ENCODE measurements around the gene PPP1R16B. TPM values are rescaled to one million over a fixed set of nuclear protein-coding genes. Genes with fewer than 3 reads are reported as not detected.

PPP1R16B gene
- total RNA-seq, 2 experiments from 2014 or later, result 87.6 to 91.1 TPM

DNA sequence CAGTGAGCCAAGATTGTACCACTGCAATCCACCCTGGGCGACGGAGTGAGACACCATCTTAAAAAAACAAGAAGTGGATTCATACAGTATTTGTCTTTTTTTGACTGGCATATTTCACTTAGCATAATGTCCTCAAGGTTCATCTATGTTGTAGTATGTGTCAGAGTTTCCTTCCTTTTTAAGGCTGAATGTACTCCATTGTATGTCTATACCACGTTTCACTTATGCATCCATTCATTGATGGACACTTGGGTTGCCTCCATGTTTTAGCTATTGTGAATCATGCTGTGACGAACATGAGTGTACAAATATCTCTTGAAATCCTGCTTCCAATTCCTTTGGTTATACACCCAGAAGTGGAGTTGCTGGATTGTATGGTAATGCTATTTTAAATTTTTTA is 91.8 kb downstream of the PPP1R16B start:
- Histone ChIP-seq H3K4me1 (ENCODE audit: insufficient read depth, low read length) (peaks cover 22% of the 10 kb centered on the region), H3K27me3 (ENCODE audit: control insufficient read depth in 1 of 2, insufficient read depth in 2 of 2, low read length in 2 of 2) (no peaks in the 10 kb centered on the region), H3K4me3 (ENCODE audit: low read length) (no peak overlapping the region), H3K9me3 (ENCODE audit: control insufficient read depth in 1 of 2, insufficient read depth in 1 of 2, low read length in 2 of 2) (no peaks in the 10 kb centered on the region), H3K27ac (ENCODE audit: low read depth in 1 of 2, low read length in 2 of 2) (no peak overlapping the region), H3K36me3 (ENCODE audit: insufficient read depth, low read length) (peaks cover 64% of the 10 kb centered on the region)
- no peaks in the 10 kb centered on the region for H3K27me3 Mint-ChIP-seq
- no peak for ATAC-seq (ENCODE audit: poor library complexity)
- ChIA-PET POLR2A (no interaction called here), CTCF (no interaction called here)
- peaks cover 25% of the 10 kb centered on the region for H3K4me1 Mint-ChIP-seq (ENCODE audit: low read depth)
- H3K27ac Mint-ChIP-seq, result no peak overlapping the region
- peaks cover 62% of the 10 kb centered on the region for H3K36me3 Mint-ChIP-seq (ENCODE audit: low read depth)
- no peak for DNase-seq
- intact Hi-C loops (cut with DNase I, micrococcal nuclease), result loop anchor here in 1 of 2 experiments (10.0 kb wide), 1 partner anchor 142 kb away; no protein-coding TSS in a partner anchor
- H3K9me3 Mint-ChIP-seq, result no peaks in the 10 kb centered on the region
- no peak for TF ChIP-seq CTCF (IDR thresholded peaks at IDR 0.05)
- H3K4me3 Mint-ChIP-seq, result no peak overlapping the region

DNA sequence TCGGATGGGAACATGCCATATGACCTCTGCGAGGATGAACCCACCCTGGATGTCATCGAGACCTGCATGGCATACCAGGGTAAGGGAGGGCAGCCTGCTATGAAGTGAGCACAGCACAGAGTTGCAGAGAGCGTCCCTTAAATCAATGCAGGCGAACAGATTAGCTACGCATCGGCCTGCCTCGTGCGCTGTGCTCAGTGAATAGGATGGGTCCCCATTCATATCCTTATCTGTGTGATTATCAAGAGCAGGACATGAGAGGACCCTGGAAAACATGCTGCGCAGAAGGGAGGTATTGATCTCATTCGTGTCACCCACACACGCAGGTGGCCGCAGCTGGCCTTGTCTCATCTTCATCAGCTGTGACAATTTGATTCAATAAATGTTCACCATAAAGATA is 95.1 kb downstream of the PPP1R16B start:
- no peaks in the 10 kb centered on the region for H3K4me1 Mint-ChIP-seq (ENCODE audit: low read depth)
- no peaks in the 10 kb centered on the region for H3K27me3 ChIP-seq (ENCODE audit: control insufficient read depth in 1 of 2, insufficient read depth in 2 of 2, low read length in 2 of 2)
- no peaks in the 10 kb centered on the region for H3K9me3 ChIP-seq (ENCODE audit: control insufficient read depth in 1 of 2, insufficient read depth in 1 of 2, low read length in 2 of 2)
- H3K4me3 ChIP-seq (ENCODE audit: low read length), result no peak overlapping the region
- TF ChIP-seq CTCF (IDR thresholded peaks at IDR 0.05), result no peak
- no peak for DNase-seq
- peaks cover 89% of the 10 kb centered on the region for H3K36me3 Mint-ChIP-seq (ENCODE audit: low read depth)
- no peak overlapping the region for H3K4me3 Mint-ChIP-seq
- H3K27me3 Mint-ChIP-seq, result no peaks in the 10 kb centered on the region
- ChIA-PET POLR2A (interaction anchor here (0.8 kb wide), 1 partner anchor 26 kb away, joined by 3 read pairs; the partner anchor contains the start of gene FAM83D), CTCF (no interaction called here)
- ATAC-seq (ENCODE audit: poor library complexity), result no peak
- no peaks in the 10 kb centered on the region for H3K9me3 Mint-ChIP-seq
- H3K36me3 ChIP-seq (ENCODE audit: insufficient read depth, low read length), result peaks cover 82% of the 10 kb centered on the region
- H3K27ac Mint-ChIP-seq, result no peak overlapping the region
- H3K27ac ChIP-seq (ENCODE audit: low read depth in 1 of 2, low read length in 2 of 2), result no peak overlapping the region
- intact Hi-C loops (cut with DNase I, micrococcal nuclease), result no loop called here
- H3K4me1 ChIP-seq (ENCODE audit: insufficient read depth, low read length), result no peaks in the 10 kb centered on the region

GRCh38 chr20:38902601-38903000 is 97.1 kb downstream of the PPP1R16B start:
- Mint-ChIP-seq H3K27me3 (no peaks in the 10 kb centered on the region), H3K4me3 (no peak overlapping the region), H3K27ac (no peak overlapping the region), H3K9me3 (no peaks in the 10 kb centered on the region), H3K4me1 (ENCODE audit: low read depth) (no peaks in the 10 kb centered on the region), H3K36me3 (ENCODE audit: low read depth) (peaks cover 95% of the 10 kb centered on the region)
- Histone ChIP-seq H3K27ac (ENCODE audit: low read depth in 1 of 2, low read length in 2 of 2) (no peak overlapping the region), H3K27me3 (ENCODE audit: control insufficient read depth in 1 of 2, insufficient read depth in 2 of 2, low read length in 2 of 2) (no peaks in the 10 kb centered on the region), H3K36me3 (ENCODE audit: insufficient read depth, low read length) (peaks cover 86% of the 10 kb centered on the region), H3K4me3 (ENCODE audit: low read length) (no peak overlapping the region), H3K9me3 (ENCODE audit: control insufficient read depth in 1 of 2, insufficient read depth in 1 of 2, low read length in 2 of 2) (no peaks in the 10 kb centered on the region), H3K4me1 (ENCODE audit: insufficient read depth, low read length) (no peaks in the 10 kb centered on the region)
- ChIA-PET CTCF (no interaction called here), POLR2A (no interaction called here)
- intact Hi-C loops (cut with DNase I, micrococcal nuclease), result no loop called here
- DNase-seq, result no peak
- ATAC-seq (ENCODE audit: poor library complexity), result no peak
- TF ChIP-seq CTCF (IDR thresholded peaks at IDR 0.05), result no peak

Measured in CD4-positive, alpha-beta T cell (primary cell).